HG02588 (cell line): ENCODE measurements around the gene TTC39B.

ENCODE experiments used
- ATAC-seq: cut with Tn5 transposase; IDR thresholded peaks from one replicate; pipeline ENCODE4 v1.9.1; 2021; ENCODE audit warnings: mild to moderate bottlenecking, moderate library complexity; ENCODE audit not compliant: unreplicated experiment

TTC39B gene

GRCh38 chr9:15138357-15138686 is 168.7 kb downstream of the TTC39B start:
- ATAC-seq = no peak

GRCh38 chr9:15137658-15138356 is 169.2 kb downstream of the TTC39B start:
- no peak for ATAC-seq

- no peak for ATAC-seq
These were observed 169.9 kb downstream of the TTC39B start for GRCh38 chr9:15137089-15137488.

- no peak for ATAC-seq
These were observed 170.4 kb downstream of the TTC39B start for GRCh38 chr9:15136646-15137045.

GRCh38 chr9:15135164-15135792 is 171.7 kb downstream of the TTC39B start:
- ATAC-seq = peak; percentile 89

- no peak for ATAC-seq
These were observed 173.5 kb downstream of the TTC39B start for GRCh38 chr9:15133488-15133887.

GRCh38 chr9:15132091-15132490 is 174.9 kb downstream of the TTC39B start:
- ATAC-seq = no peak

GRCh38 chr9:15131094-15131493 is 175.9 kb downstream of the TTC39B start:
- no peak for ATAC-seq

- ATAC-seq = no peak
These were observed 179.2 kb downstream of the TTC39B start for GRCh38 chr9:15127831-15128230.

- ATAC-seq = no peak
These were observed 185.4 kb downstream of the TTC39B start for GRCh38 chr9:15121630-15122029.

GRCh38 chr9:15116130-15116580 is 190.9 kb downstream of the TTC39B start:
- ATAC-seq = no peak

GRCh38 chr9:15115702-15116101 is 191.3 kb downstream of the TTC39B start:
- ATAC-seq = no peak

GRCh38 chr9:15115041-15115440 is 192.0 kb downstream of the TTC39B start:
- no peak for ATAC-seq
